GM12864 (cell line): ENCODE results near the gene CBLIF.

Experiments used
- DNase-seq: peaks from one replicate; pipeline ENCODE4 v3.0.0-alpha.2; 2011; ENCODE audit warnings: low read depth
- H3K4me3 ChIP-seq: 2 replicates; pipeline ENCODE4 v1.5.1; 2011; ENCODE audit warnings: mild to moderate bottlenecking, low read depth, low read length, control low read depth
- CTCF ChIP-seq: IDR thresholded peaks from 2 replicates; pipeline ENCODE4 v1.5.1; 2011; ENCODE audit warnings: low read depth, mild to moderate bottlenecking, moderate library complexity, low read length, control low read depth, inconsistent platforms; ENCODE audit errors: missing control alignments

The CBLIF gene

DNA sequence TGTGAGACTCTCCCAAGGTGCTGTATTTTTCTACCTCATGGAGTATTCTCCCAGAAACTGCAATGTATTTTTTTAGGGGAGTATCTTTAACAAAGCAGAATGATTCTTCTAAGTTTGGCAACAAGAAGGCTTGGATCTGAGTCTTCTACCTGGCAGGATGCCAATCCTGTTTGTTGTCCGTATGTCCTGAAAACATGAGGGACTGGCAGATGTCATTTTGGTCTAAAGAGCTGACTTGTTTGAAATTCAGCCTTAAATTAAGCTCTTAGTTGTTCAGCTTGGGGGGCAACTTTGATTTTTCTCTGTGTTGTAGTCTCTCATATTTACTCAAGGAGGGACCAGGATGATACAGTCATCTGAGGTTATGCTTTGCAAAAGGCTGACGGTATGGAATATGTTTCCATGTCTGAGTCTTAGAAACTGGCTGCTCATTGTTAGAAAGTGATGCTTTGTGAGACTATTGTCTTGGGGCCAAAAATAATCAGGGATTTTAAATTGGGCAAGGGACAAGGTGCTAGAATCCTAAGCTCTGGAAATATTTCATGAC, 44.1 kb downstream of the CBLIF start:
- no peak for TF ChIP-seq CTCF
- H3K4me3 ChIP-seq, result no peak overlapping the region
- no peak for DNase-seq

DNA sequence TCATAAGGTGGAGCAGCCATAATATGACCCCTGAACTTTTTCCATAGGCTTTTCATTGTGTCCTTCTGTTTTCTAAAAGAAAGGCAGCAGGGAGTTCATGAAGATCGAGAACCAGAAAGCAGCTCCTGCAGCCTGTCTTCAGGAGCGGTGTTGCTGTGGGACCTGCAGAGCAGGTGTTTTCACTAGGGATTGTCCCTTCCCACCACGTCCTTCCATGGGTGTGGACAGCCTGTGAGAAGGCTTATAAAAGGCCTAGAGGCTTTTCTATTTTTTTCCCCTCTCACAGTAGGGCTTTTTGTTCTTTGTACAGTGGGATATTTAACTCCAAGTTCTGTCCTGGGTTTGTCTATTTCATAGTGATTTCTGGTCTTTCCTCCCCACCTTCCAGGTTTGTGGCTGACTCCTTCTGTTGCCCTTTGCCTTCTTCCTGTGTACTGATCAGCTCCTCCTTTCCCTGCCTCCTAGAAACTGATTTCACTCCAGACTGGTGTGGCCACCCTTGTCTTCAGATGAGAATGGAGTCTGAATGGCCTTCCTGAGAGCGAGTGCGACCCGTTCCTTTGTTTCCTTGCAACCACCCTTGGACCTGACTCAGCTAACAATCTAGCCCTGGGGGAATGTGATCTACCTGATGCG, 44.8 kb downstream of the CBLIF start:
- DNase-seq, result no peak
- TF ChIP-seq CTCF, result no peak
- no peak overlapping the region for H3K4me3 ChIP-seq

GRCh38 chr11:59794417-59794816, 50.9 kb downstream of the CBLIF start:
- DNase-seq, result no peak
- TF ChIP-seq CTCF, result no peak
- no peak overlapping the region for H3K4me3 ChIP-seq

DNA sequence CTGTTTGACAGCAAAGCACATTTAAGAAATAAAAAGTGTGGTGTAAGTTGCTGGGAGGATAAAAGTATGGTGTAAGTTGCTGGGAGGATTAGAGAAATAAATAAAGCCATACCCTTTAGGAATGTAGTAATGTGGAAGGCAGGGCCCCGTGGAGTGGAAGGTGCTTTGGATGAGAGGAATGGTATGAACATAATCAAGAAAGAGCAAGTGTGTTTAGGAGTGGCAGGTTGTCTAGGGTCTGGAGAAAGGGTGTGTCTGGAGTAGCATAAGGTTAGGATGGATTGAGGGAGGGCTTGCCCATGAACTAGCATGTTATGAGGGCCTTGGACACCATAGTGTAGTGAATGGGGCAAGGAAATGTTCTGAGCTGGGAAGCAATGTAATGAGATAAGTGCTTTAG, 52.8 kb downstream of the CBLIF start:
- no peak overlapping the region for H3K4me3 ChIP-seq
- no peak for TF ChIP-seq CTCF
- DNase-seq, result no peak

- DNase-seq, result no peak
- TF ChIP-seq CTCF, result no peak
- no peak overlapping the region for H3K4me3 ChIP-seq
These were observed 53.7 kb downstream of the CBLIF start for GRCh38 chr11:59791639-59792038.

- no peak for DNase-seq
- H3K4me3 ChIP-seq, result no peak overlapping the region
- TF ChIP-seq CTCF, result no peak
These were observed 57.5 kb downstream of the CBLIF start for GRCh38 chr11:59787816-59788215.

DNA sequence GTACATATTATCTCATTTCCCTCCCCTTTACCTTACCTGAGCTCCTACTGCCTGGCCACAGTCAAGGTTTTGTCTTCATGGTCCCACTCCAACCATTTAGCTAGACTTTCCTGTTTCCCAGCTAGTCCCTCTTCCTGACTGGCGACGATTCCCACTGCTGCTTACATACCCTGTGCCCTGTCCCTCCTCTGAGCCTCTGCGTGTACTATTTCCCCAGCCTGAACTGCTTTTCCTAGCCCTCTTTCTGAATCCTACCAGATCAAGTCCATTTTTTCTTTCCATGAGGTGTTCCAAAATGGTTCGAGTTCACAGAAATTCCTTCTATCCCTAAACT, 58.1 kb downstream of the CBLIF start:
- TF ChIP-seq CTCF, result no peak
- no peak overlapping the region for H3K4me3 ChIP-seq
- no peak for DNase-seq
